Keratinocyte (primary cell): ENCODE results near the gene PKHD1. TPM values are rescaled to one million over a fixed set of nuclear protein-coding genes. Genes with fewer than 3 reads are reported as not detected.

Experiments used
- DNase-seq: peaks from one replicate; pipeline ENCODE4 v3.0.0-alpha.2; 2011; ENCODE audit warnings: low read depth, missing footprints, low spot score
- FAIRE-seq: peaks from 2 replicates; lab custom pipeline; 2011; peaks lifted over from hg19 to GRCh38; lab: Jason Lieb, UNC
- H2AFZ ChIP-seq: 2 replicates; pipeline ENCODE4 v1.6.0; 2012; ENCODE audit warnings: low read length, control low read depth, inconsistent platforms; ENCODE audit not compliant: control insufficient read depth
- H3K27ac ChIP-seq: 2 replicates; pipeline ENCODE4 v1.5.1; 2011; ENCODE audit warnings: low read length; ENCODE audit not compliant: control insufficient read depth, insufficient read depth
- H3K27me3 ChIP-seq: 3 replicates; pipeline ENCODE4 v1.6.0; 2011; ENCODE audit warnings: low read length; ENCODE audit not compliant: control insufficient read depth, insufficient read depth; ENCODE audit errors: extremely low read depth
- H3K36me3 ChIP-seq, 2 experiments: 2 replicates in 1 of 2; 3 replicates in 1 of 2; pipeline ENCODE4 v1.5.1; 2011; ENCODE audit warnings: low read length in 2 of 2, mild to moderate bottlenecking in 1 of 2; ENCODE audit not compliant: control insufficient read depth in 2 of 2, insufficient read depth in 2 of 2; ENCODE audit errors: extremely low read depth in 1 of 2
- H3K4me1 ChIP-seq: 3 replicates; pipeline ENCODE4 v1.5.1; 2011; ENCODE audit warnings: low read length; ENCODE audit not compliant: control insufficient read depth, insufficient read depth; ENCODE audit errors: extremely low read depth
- H3K4me2 ChIP-seq: 3 replicates; pipeline ENCODE4 v1.6.0; 2011; ENCODE audit warnings: low read depth, low read length; ENCODE audit not compliant: control insufficient read depth, insufficient read depth; ENCODE audit errors: extremely low read depth
- H3K4me3 ChIP-seq, 3 experiments: fragments of 200-600 bp in 1 of 3; sonication (generic) in 1 of 3; 2 replicates in 2 of 3; 3 replicates in 1 of 3; pipeline ENCODE4 v1.5.1; 2011 to 2016; ENCODE audit warnings: low read length in 3 of 3, mild to moderate bottlenecking in 3 of 3, control low read depth in 2 of 3, inconsistent platforms in 1 of 3, low read depth in 1 of 3, mixed read lengths in 1 of 3, mixed run types in 1 of 3, moderate library complexity in 1 of 3; ENCODE audit not compliant: control insufficient read depth in 2 of 3, insufficient read depth in 2 of 3; ENCODE audit errors: extremely low read depth in 1 of 3
- H3K79me2 ChIP-seq: 2 replicates; pipeline ENCODE4 v1.6.0; 2012; ENCODE audit warnings: low read length; ENCODE audit not compliant: control insufficient read depth, insufficient read depth
- H3K9ac ChIP-seq: 3 replicates; pipeline ENCODE4 v1.6.0; 2011; ENCODE audit warnings: low read length; ENCODE audit not compliant: control insufficient read depth, insufficient read depth; ENCODE audit errors: extremely low read depth
- H3K9me1 ChIP-seq: 3 replicates; pipeline ENCODE4 v1.6.0; 2011; ENCODE audit warnings: low read length; ENCODE audit not compliant: control insufficient read depth, insufficient read depth; ENCODE audit errors: extremely low read depth
- H3K9me3 ChIP-seq: 2 replicates; pipeline ENCODE4 v1.5.1; 2012; ENCODE audit warnings: low read depth, low read length; ENCODE audit not compliant: control insufficient read depth
- H4K20me1 ChIP-seq: 3 replicates; pipeline ENCODE4 v1.6.0; 2011; ENCODE audit warnings: low read length; ENCODE audit not compliant: control insufficient read depth, insufficient read depth; ENCODE audit errors: extremely low read depth
- CTCF ChIP-seq, 3 experiments: IDR thresholded peaks in 1 of 3; conservative IDR thresholded peaks in 1 of 3; optimal IDR thresholded peaks in 1 of 3; 2 replicates in 2 of 3; 3 replicates in 1 of 3; pipeline versions ENCODE3 to v1.5.1; 2011; ENCODE audit warnings: low read length in 3 of 3, mild to moderate bottlenecking in 3 of 3, moderate library complexity in 2 of 3, control low read depth in 1 of 3, inconsistent platforms in 1 of 3; ENCODE audit not compliant: insufficient read depth in 2 of 3; ENCODE audit errors: extremely low read depth in 1 of 3
- EZH2 ChIP-seq: IDR thresholded peaks from one replicate; pipeline ENCODE4 v1.6.1; 2012; ENCODE audit warnings: inconsistent platforms, mild to moderate bottlenecking, low read length, moderate library complexity
- dilution Hi-C: fragments of 300-500 bp; cut with MboI; formaldehyde crosslinking; loops from one replicate; pipeline ENCODE4 v1.7.0; 2020; ENCODE audit warnings: low sequenced_read_pairs; ENCODE audit not compliant: extremely low pct_ligation_motif_present
- polyA plus RNA-seq, 5 experiments: library from polyadenylated mRNA; depleted of rRNA in 3 of 5; stranded (reverse) in 3 of 5; stranded (forward) in 1 of 5; unstranded in 1 of 5; fragments of >200 nt; gene quantifications; 1 replicate in 1 of 5; 2 replicates in 3 of 5; 3 replicates in 1 of 5; pipeline versions ENCODE4 v1.2.1 to v1.2.3, GENCODE V29; 2011 to 2012; ENCODE audit warnings: missing spikeins in 2 of 5, low read depth in 1 of 5, low replicate concordance in 1 of 5

PKHD1 gene
- polyA plus RNA-seq, 1 donor (not counting 4 experiments of a cell fraction or from before 2014, with no cell fraction given) = under 0.01 TPM

- Histone ChIP-seq H3K27me3 (no peaks in the 10 kb centered on the region), H2AFZ (no peak overlapping the region), H3K4me3 (no peak overlapping the region), H3K4me2 (no peak overlapping the region), H3K4me1 (no peaks in the 10 kb centered on the region), H3K27ac (no peak overlapping the region), H3K9ac (no peak overlapping the region), H4K20me1 (no peaks in the 10 kb centered on the region), H3K9me1 (no peaks in the 10 kb centered on the region), H3K36me3 (no peaks in the 10 kb centered on the region), H3K79me2 (no peaks in the 10 kb centered on the region), H3K9me3 (no peaks in the 10 kb centered on the region)
- dilution Hi-C loops = no loop called here
- no peak for DNase-seq
- no peak for FAIRE-seq
- TF ChIP-seq EZH2 (no peak), CTCF (optimal IDR thresholded peaks at IDR 0.05 in 1 of 3, IDR thresholded peaks at IDR 0.05 in 1 of 3, conservative IDR thresholded peaks at IDR 0.05 in 1 of 3; ENCODE audit: extremely low read depth in 1 of 3, insufficient read depth in 2 of 3, low read length in 3 of 3) (no peak)
These were observed 27.8 kb upstream of the PKHD1 start for GRCh38 chr6:52115145-52115741.

- peaks cover 4% of the 10 kb centered on the region for H3K27me3 ChIP-seq
- H2AFZ ChIP-seq = no peak overlapping the region
- dilution Hi-C loops = no loop called here
- H3K36me3 ChIP-seq = no peaks in the 10 kb centered on the region
- no peak for FAIRE-seq
- H3K4me3 ChIP-seq = no peak overlapping the region
- H4K20me1 ChIP-seq = no peaks in the 10 kb centered on the region
- H3K4me2 ChIP-seq = no peak overlapping the region
- no peak overlapping the region for H3K27ac ChIP-seq
- no peak overlapping the region for H3K9ac ChIP-seq
- no peaks in the 10 kb centered on the region for H3K9me1 ChIP-seq
- DNase-seq = no peak
- no peaks in the 10 kb centered on the region for H3K9me3 ChIP-seq
- no peaks in the 10 kb centered on the region for H3K4me1 ChIP-seq
- TF ChIP-seq EZH2 (no peak), CTCF (optimal IDR thresholded peaks at IDR 0.05 in 1 of 3, IDR thresholded peaks at IDR 0.05 in 1 of 3, conservative IDR thresholded peaks at IDR 0.05 in 1 of 3; ENCODE audit: extremely low read depth in 1 of 3, insufficient read depth in 2 of 3, low read length in 3 of 3) (no peak)
- H3K79me2 ChIP-seq = no peaks in the 10 kb centered on the region
These were observed 21.8 kb upstream of the PKHD1 start for GRCh38 chr6:52109171-52109571.
